Stimulated activated CD4-positive, alpha-beta T cell treated with anti-CD3 and anti-CD28 coated beads, Interleukin-12 subunit alpha, Interleukin-12 subunit beta, amount 100 ng/mL, for 4 hours (primary cell): ENCODE data around the gene ZG16.
"Not testable (repeated sequence)": the region's sequence is repeated elsewhere in the genome, so short reads cannot be mapped to it uniquely, and the experiment has no call there.

ENCODE experiments used
- DNase-seq: peaks from one replicate; pipeline ENCODE4 v3.0.0-alpha.2; 2020

Gene ZG16, protein sequence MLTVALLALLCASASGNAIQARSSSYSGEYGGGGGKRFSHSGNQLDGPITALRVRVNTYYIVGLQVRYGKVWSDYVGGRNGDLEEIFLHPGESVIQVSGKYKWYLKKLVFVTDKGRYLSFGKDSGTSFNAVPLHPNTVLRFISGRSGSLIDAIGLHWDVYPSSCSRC

DNA sequence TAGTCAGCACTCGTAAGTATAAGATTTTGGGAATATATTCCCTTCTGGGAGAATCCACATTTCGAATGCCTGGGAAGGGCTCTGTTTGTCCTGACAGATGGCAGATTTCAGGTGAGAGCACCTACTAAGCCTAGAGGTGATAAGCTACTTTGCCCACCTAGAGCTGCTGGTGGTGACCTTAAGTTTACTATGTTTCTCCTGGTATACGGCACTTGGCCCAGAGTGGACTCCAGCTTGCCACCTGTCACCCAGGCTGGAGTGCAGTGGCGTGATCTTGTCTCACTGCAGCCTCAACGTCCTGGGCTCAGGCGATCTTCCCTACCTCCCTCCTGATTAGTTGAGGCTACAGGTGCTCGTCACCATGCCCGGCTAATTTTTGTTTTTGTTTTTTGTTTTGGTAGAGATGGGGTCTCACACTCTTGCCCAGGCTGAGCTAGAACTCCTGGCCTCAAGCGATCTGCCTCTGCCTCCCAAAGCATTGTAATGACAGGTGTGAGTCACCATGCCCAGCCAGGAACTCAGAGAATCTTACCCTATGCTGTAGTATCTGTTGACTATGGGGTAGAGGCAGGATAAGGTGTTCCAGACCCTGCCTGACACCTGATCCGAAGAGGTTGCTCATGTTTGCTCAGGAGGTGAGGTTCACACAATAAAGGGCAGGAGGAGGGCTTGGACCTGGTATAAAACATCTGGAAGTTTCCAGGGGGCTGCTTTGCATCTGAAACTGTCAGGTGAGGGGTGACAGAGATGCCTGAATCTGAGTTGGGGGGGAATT lies at the start of gene ZG16:
TSS of gene ZG16 (plus strand) at position 681 of the 775 bp plus-strand sequence. CDS start 1,011 bp downstream, outside the sequence.
- no peak for DNase-seq

DNA sequence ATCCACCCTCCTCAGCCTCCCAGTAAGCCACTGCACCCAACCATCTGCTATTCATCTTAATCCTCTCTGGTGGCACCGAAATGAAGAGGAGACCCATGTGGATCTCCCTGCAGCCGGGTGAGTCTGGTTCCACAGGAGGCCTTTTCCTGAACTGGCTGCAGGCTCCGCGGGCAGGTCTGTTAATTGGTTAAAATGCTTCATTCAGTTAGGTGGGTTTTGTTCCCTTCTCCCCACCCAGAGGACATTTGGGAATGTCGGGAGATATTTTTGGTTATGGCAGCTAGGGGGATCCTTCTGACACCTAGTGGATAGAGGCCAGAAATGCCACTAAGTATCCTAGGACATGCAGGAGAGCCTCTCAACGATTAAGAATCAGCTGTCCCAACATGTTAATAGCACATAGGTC lies 48.9 kb upstream of the ZG16 start:
- DNase-seq = no peak

DNA sequence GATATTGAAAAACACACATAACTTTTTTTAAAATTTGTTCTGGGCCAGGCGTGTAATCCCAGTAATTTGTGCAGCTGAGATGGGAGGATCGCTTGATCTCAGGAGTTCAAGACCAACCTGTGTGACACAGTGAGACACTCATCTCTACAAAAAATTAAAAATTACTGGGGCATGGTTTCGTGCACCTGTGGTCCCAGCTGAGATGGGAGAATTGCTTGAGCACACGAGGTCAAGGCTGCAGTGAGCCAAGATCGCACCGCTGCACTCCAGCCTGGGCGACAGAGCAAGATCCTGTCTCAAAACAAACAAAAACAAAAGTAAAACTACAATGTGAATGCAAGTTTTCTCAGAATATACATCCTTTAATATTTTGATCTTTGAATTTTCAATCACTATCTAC lies 47.4 kb upstream of the ZG16 start:
- DNase-seq = no peak

DNA sequence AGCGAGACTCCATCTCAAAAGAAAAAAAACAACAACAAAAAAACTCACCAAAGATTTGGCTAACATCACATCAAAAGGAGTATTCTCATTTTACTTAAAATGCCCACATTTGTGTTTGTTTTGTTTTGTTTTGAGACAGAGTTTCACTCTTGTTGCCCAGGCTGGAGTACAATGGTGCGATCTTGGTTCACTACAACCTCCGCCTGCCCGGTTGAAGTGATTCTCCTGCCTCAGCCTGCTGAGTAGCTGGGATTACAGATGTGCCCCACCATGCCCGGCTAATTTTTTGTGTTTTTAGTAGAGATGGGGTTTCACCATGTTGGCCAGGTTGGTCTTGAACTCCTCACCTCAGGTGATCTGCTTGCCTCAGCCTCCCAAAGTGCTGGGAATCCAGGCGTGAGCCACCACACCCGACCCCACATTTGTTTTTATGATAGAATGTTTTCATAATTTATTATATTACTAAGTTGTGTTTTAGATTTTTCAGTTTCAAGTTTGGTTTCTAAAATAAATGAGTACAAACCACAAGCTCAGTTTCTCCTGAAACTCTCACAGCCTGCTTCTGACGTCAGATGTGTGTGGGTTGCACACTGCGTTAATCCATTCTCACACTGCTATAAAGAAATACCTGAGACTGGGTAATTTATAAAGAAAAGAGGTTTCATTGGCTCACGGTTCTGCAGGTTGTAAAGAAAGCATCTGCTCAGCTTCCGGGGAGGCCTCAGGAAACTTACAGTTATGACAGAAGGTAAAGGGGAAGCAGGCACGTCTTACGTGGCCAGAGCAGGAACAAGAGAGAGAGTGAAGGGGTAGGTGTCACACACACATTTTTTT lies 46.1 kb upstream of the ZG16 start:
- DNase-seq = peak; percentile 67

DNA sequence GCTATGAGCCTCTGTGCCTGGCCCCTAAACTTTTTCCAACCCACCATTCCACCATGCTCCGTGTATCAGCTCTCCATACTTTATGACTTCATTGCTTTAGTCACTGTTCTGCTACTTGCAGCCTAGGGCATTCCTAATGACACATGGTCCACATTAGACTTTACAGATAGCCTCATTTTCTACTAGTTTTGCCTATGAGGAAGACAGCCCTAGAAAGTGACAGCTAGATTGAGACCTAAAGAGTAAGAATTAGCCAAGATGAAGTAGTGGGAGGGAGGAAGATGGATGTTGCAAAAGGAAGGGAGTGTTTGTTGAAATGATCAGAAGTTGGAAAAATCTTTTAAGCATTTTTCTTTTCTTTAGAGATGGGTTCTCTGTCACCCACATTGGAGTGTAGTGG lies 43.3 kb upstream of the ZG16 start:
- no peak for DNase-seq

DNA sequence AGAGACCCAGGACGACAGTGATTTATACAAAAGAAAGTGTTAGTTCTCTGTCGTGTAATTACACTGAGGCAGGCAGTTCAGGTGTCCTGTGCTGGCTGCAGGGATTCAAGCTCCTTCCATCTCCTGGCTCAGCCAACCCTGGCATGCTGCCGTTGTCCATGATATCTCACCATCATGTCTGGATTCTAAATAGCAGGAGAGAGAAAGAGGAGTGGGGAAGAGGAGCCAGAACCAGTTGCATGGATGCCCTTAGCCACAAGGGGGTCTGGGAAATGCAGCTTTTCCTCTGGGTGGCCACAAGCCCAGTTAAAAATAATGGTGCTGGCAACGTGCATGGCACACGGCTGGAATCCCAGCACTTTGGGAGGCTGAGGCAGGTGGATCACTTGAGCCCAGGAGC lies 41.9 kb upstream of the ZG16 start:
- no peak for DNase-seq

DNA sequence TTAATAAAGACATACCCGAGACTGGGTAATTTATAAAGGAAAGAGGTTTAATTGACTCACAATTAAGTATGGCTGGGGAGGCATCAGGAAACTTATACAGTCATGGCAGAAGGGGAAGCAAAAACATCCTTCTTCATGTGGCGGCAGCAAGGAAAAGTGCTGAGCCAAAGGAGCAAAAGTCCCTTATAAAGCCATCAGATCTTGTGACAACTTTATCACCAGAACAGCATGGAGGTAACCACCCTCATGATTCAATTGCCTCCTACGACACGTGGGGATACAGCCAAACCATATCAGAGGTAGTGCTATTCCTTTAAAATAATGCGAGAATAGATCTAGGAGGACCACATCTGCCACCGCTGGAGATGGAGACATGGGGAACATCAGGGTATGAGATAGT lies 41.3 kb upstream of the ZG16 start:
- no peak for DNase-seq

DNA sequence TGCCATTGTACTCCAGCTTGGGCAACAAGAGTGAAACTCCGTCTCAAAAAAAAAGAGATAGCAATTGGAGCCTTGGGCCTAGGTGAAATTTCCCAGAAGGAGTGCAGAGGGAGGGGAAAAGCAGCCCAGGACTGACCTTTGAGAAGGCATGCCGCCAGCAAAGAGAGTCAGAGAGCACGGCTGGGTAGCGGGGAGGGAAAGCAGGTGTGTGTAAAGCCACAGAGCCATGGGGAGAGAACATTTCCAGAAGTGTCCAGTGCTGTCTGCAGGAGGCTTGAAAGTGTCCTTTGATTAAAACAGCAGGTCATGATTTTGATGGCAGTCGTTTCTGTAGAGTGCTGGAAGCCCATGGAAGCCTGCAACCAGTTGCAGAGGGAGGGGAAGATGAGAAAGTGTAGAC lies 40.3 kb upstream of the ZG16 start:
- no peak for DNase-seq

DNA sequence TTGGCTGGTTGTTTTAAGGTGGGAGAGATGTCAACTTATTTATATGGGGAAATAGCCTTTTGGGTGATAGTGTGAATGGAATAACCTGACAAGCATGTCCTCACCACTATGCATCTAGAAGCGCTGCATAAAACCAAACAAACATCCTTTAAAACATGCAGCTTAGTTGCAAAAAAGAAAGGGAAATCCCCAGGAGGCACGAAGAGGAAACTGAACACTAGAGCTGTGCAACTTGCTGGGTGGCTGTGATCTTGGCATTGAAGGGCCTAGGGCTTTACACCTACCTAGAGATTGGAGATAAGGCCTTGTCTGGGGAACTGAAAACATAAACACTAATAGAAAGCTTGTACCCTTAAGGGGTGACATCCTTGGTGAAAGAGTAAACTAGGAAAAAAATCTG lies 39.5 kb upstream of the ZG16 start:
- peak; percentile 24 for DNase-seq

DNA sequence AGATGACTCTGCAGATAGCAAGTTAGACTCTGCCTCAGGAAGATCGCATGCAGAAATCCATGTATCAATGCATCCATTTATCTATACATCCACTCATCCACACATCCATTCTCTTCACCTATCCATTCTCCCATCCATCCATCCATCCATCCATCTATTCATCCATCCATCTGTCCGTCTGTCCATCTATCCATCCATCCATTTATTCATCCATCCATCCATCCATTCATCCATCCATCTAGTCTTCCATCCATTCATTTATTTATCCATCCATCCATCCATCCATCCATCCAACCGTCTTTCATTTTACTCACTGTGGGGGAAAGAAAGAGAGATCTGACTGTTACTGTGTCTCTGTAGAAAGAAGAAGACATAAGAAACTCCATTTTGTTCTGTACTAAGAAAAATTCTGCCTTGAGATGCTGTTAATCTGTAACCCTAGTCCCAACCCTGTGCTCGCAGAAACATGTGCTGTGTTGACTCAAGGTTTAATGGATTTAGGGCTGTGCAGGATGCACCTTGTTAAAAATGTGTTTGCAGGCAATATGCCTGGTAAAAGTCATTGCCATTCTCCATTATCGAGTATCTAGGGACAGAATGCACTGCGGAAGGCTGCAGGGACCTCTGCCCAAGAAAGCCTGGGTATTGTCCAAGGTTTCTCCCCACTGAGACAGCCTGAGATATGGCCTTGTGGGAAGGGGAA lies 38.0 kb upstream of the ZG16 start:
- DNase-seq = not testable (repeated sequence)

DNA sequence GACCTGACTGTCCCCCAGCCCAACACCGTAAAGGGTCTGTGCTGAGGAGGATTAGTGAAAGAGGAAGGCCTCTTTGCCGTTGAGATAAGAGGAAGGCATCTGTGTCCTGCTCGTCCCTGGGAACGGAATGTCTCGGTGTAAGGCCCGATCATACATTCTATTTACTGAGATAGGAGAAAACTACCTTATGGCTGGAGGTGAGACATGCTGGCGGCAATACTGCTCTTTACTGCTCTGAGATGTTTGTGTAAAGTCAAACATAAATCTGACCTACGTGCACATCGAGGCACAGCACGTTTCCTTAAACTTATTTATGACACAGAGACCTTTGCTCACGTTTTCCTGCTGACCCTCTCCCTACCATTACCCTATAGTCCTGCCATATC lies 37.4 kb upstream of the ZG16 start:
- not testable (repeated sequence) for DNase-seq

DNA sequence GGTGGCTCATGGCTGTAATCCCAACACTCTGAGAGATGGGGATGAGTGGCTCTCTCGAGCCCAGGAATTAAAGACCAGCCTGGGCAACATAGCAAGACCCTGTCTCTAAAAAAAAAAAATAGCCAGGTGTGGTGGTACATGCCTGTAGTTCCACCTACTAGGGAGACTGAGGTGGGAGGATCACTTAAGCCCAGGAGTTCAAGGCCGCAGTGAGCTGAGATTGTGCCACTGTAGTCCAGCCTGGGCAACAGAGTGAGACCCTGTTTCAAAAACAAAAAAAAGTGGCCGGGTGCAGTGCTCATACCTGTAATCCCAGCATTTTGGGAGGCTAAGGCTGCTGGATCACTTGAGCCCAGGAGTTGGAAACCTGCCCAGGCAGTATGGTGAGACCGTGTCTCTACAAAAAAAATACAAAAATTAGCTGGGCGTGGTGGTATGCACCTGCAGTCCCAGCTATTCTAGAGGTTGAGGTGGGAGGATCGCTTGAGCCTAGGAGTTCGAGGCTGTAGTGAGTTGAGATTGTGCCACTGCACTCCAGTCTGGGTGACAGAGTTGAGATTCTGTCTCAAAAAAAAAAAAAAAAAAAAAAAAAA lies 35.3 kb upstream of the ZG16 start:
- no peak for DNase-seq

DNA sequence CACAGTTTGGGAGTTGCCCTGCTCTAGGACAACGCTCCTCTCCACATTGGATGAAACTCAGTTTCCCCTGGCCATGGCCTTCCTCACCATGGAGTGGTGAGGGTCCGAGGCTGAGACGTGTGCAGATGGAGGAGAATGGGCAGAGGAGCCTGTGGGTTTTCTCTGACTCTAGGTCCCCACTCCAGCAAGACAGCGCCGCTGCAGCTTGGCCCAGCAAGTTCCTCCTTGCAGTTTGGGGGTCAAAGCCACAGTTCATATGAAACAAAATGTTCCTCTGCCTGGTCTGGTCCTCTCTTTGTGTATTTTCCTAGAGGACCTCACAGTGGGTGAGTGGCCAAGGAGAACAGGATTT lies 34.6 kb upstream of the ZG16 start:
- no peak for DNase-seq

DNA sequence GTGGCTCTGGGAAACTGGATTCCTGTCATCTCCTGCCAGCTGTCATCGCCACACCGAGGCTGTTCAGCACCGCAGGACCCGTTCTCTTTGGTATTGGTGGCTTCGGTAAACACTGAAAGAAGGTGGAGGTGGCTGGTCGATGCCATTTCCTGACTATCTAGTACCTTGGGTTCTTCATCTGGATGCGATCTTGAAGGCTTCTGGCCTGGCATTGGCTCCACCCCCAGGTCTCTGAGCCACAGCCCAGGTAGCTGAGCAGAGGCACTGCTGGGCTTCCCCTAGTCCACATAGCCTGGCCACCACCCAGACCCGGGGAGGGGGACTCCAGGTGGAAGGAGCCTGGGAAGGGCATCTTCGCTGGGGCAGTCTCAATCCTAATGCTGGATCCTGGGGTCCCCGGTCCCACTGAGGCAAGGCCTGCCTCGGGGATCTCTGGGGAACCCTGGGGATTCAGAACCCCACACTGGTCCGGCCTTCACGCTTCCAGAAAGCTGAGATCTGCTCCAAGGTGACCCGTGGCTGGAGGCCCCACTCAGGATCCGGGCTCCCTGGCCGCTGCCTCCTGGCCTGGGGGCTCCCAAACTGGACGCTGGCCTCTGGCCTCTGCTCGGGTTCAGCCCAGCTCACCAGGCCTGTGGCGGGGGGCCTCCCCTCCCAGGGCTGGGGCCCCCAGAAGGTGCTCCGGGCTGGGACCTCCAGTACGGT lies 34.1 kb upstream of the ZG16 start:
- peak; percentile 30 for DNase-seq

DNA sequence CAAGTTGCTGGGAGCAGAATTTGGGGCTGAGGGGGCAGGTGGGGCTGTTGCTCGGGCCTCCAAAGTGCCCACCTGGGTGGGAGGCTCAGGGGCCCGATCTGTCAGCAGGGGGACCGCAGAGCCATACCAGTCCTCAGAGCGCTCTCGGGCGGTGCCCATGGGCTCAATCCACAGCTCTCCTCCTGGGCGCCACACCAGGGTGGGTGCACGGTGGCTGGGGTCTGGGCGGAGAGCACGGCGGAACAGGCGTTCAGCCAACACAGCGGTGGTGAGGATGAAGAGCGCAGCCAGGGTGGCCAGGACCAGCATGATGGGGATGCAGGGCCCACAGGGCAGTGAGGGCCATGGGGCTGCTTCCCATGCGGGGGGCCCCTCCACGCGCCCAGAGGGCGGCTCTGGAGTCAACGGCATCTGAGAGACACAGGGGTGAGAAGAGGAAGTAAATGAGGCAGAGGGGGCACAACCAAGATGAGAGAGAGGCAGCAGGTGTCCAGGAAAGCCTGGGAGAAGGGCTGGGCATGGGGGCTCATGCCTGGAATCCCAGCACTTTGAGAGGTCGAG lies 33.4 kb upstream of the ZG16 start:
- no peak for DNase-seq

DNA sequence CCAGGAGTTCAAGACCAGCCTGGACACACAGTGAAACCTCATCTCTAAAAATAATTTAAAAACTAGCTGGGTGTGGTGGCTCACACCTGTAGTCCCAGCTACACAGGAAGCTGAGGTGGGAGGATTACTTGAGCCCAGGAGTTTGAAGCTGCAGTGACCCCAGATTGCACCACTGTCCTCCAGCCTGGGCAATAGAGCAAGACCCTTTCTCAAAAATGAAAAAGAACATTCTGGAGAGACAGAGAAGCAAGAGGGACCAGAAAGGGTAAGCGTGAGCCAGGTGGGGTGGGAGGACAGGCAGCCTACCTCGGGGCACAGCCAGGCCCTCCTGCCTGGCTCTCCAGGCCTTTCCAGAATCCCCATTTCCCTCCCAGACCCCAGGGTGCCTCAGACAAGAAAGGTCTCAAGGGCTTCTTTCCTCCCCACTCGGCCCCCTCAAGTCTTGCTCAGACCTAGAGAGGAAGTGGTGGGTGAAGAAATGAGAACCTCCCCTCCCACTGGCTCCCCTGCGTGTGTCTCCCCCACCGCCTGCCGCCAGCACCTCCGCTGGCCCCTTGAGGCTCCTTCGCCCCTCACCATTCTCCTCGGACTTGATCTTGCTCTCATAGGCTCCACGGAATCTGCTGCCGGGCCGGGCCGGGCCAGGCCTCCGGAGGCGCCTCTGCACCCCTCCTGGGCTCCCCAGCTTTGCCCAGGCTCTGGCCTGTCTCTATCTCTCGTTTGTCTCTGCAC lies 32.8 kb upstream of the ZG16 start:
- peak; percentile 45 for DNase-seq

DNA sequence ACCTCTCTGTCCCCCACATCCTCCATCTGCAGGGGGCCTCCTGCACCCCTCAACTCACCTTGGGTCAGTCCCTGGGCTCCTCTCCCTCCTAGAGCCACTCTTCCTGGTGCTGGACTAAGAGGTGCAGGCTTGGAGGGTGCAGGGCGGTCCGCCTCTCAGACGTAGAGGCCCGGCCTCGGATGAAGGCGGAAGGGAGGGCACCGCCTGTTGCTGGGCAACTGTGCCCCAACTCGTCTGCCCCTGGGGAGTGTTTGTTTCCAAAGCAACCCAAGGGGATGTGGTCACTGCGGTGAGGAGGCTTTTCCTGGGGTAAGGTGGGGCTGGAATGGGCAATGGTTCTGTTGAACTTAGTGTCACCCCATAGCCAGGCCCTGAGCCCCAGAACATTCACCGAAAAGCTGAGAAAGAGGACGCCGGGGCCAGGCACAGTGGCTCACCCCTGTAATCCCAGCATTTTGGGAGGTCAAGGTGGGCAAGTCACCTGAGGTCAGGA lies 32.2 kb upstream of the ZG16 start, which contains the start of gene C16orf54:
TSS of gene C16orf54 (minus strand) at position 138 of the 493 bp plus-strand sequence. CDS start 1,039 bp downstream, outside the sequence.
- DNase-seq = peak; percentile 60

DNA sequence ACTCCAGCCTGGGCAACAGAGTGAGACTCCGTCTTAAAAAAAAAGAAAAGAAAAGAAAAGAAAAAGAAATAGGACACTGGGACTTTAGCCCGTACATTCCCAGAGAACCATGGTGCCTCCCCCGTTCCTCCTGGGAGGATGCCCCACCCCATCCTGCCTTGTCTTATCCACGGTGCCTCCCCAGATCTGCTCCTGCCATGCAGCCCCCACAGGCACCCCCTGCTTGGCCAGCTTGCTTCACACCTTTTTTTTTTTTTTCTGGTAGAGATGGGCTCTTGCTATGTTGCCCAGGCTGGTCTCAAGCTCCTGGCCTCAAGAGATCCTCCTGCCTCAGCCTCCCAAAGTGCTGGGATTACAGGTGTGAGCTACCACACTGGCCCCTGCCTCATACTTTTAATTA lies 31.5 kb upstream of the ZG16 start:
- DNase-seq = not testable (repeated sequence)

DNA sequence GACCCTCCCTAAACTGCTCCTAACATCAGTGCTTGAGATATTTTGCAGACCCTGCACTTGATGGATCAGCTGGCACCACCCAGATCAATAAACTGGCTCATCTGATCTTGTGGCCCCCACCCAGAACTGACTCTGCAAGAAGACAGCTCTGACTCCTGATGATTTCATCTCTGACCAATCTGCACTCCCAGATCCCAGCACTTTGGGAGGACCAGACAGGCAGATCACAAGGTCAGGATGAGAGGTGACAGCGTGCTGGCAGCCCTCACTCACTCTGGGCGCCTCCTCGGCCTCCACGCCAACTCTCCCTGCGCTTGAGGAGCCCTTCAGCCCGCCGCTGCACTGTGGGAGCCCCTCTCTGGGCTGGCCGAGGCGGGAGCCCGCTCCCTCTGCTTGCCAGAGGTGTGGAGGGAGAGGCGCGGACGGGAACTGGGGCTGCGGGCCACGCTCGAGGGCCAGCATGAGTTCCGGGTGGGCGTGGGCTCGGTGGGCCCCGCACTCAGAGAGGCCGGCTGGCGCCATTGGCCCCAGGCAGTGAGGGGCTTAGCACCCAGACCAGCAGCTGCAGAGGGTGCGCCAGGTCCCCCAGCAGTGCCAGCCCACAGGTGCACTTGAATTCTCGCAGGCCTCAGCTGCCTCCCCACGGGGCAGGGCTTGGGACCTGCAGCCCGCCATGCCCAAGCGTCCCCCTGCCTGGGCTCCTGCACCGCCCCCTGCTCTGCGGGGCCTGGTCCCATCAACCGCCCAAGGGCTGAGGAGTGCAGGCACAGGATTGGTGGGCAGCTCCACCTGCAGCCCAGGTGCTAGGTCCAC lies 29.9 kb upstream of the ZG16 start:
- DNase-seq = no peak

DNA sequence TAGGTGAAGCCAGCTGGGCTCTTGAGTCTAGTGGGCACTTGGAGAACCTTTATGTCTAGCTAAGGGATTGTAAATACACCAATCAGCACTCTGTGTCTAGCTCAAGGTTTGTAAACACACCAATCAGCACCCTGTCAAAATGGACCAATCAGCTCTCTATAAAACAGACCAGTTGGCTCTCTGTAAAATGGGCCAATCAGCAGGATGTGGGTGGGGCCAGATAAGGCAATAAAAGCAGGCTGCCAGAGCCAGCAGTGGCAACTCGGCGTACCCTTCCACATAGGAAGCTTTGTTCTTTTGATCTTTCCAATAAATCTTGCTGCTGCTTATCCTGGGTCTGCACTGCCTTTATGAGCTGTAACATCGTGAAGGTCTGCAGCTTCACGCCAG lies 29.3 kb upstream of the ZG16 start:
- DNase-seq = not testable (repeated sequence)
